Stimulated activated CD8-positive, alpha-beta memory T cell treated with anti-CD3 and anti-CD28 coated beads, Interleukin-7, amount 100 ng/mL, for 24 hours (primary cell): ENCODE measurements around the gene ACO2.
"Not testable (repeated sequence)": the region's sequence is repeated elsewhere in the genome, so short reads cannot be mapped to it uniquely, and the experiment has no call there.

Source experiments
- DNase-seq: peaks from one replicate; pipeline ENCODE4 v3.0.0-alpha.2; 2020; ENCODE audit warnings: low read depth

Gene ACO2

GRCh38 chr22:41468381-41469217 is at the start of gene ACO2, which contains the start of gene PHF5A:
Gene ACO2, plus strand, starts transcription at chr22:41469117. Its CDS starts 30 bp downstream, at chr22:41469147.
Gene PHF5A, minus strand, starts transcription at chr22:41468692. Its CDS starts 39 bp downstream, at chr22:41468653.
- peak; percentile 98 for DNase-seq

DNA sequence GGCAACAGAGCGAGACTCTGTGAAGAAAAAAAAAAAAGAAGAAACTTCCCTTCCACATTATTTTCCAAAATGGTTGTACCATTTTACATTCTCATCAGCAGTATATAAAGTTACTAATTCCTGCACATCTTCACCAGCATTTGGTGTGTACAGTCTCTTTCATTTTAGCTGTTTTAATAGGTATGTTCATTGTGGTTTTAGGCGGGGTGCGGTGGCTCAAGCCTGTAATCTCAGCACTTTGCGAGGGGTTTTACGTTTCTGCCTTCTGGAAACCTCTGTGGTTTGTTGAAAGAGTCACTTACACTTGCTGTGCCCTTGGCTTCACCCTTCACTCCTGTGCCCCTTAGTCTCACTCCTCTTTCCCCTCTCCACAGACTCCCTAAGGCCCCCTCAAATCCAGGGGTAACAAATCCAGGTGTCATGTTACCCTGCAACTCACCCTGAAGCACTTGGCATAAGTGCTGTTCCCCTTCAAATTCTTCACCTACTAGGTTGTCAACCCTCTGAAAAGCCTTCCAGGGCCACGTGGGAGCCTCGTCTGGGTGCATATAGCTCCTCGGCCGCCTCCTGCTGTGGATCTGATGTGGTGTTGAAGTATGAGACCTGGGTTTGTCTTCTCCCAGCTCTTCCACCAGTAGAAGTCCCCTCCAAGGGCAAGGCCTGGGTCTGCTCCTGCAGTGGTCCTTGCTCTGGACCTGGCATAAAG is 43.1 kb upstream of the ACO2 start:
- no peak for DNase-seq

- no peak for DNase-seq
Observed at GRCh38 chr22:41429232-41429950, 39.5 kb upstream of the ACO2 start.

- no peak for DNase-seq
Observed at GRCh38 chr22:41429951-41430332, 39.0 kb upstream of the ACO2 start.

- no peak for DNase-seq
Observed at GRCh38 chr22:41431656-41432055, 37.3 kb upstream of the ACO2 start.

GRCh38 chr22:41433480-41433879 is 35.4 kb upstream of the ACO2 start:
- not testable (repeated sequence) for DNase-seq

DNA sequence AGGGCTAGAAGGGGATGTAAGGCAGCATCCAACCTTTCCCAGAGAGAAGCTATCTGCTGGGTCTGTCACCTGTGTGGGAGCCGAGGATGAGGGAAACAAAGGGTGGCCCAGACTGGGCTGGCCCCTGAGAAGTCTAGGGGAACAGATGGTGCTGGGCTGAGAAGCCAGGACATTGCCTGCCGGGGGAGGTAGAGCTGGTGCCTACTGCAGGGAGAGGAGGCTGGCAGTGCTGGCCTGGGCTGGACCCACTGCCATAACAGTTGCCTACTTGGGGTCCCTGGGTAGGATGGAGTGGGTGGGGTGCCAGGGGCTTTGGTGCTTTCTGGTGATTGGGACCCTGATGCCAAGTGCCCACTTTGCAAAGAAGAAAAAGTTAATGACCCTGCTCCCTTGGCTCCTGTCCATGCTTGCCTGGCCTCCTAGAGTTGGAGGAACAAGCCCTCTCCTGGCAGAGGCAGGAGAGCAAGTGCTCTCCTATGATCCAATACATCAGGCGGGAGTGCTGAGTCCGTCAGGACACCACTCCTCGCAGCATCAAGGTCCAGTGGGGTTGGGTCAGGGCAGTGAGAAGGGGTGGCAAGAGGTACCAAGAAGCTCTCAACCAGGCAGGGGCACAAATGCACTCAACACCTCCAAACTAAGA is 34.4 kb upstream of the ACO2 start:
- DNase-seq: not testable (repeated sequence)

DNA sequence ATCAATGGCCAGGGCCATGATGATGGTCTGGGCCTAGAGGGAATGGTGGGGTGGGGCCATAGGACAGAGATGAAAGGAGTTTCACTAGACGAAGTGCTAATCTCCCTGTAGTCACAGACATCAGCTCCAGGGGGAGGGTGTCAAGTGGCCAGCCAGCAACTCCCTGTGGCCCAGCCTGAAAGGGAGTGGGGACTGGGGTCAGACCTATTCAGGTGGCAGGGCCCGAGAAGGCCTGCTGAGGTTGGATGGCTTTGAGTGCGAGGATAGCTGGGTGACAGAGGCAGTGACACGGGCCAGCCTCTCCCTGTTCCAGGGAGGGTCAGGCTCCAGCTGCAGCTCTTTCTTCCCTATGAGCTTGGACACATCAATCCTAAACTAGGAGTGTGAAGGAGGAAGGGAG is 33.4 kb upstream of the ACO2 start:
- no peak for DNase-seq

- DNase-seq: no peak
Observed at GRCh38 chr22:41436322-41437113, 32.4 kb upstream of the ACO2 start.

DNA sequence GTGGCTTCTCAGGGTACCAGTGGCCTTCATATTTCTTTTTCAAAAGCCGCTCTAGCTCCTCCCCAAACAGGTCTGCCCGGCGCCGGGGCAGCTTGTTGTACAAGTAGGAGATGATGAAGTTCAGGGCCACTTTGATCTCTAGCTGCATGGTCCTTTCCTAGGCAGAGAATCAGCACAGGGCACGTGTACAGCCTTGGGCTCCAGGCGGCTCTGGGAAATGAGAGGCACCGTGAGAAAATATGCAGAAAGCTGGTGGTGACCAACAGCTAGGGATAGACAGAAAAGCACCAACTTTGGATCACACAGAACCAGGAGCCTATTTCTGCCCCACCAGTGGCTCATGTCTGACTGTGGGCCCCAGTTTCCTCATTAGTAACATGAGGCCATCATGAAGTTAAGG is 31.7 kb upstream of the ACO2 start:
- no peak for DNase-seq

- DNase-seq: not testable (repeated sequence)
Observed at GRCh38 chr22:41440511-41440910, 28.4 kb upstream of the ACO2 start.

DNA sequence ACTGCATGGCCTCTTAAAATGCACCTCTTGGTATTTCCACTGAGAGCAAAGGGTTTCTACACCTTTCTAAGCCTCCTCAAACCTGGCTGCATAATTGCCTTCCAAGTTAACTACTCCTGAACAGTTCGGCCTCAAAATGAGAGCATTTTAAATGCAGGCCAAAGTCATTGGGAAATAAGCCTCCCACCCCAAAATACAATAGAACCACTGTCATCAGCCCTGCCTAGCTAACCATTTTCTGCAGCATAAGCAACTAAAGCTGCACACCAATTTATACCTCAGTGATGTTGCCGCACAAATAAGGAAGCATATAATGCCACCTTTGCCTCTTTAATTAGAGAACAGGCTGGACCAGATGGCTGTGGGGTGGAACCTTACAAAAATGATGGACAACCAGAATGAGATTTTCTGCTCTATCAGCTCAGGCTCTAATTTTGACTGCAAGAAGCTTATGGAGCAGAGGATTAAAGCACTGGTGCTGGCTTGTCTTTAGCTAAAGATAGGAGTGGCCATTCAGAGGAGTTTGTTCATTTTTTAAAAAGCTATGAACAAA is 26.6 kb upstream of the ACO2 start:
- DNase-seq: no peak

- DNase-seq: peak; percentile 72
Observed at GRCh38 chr22:41444360-41445128, 24.4 kb upstream of the ACO2 start.

DNA sequence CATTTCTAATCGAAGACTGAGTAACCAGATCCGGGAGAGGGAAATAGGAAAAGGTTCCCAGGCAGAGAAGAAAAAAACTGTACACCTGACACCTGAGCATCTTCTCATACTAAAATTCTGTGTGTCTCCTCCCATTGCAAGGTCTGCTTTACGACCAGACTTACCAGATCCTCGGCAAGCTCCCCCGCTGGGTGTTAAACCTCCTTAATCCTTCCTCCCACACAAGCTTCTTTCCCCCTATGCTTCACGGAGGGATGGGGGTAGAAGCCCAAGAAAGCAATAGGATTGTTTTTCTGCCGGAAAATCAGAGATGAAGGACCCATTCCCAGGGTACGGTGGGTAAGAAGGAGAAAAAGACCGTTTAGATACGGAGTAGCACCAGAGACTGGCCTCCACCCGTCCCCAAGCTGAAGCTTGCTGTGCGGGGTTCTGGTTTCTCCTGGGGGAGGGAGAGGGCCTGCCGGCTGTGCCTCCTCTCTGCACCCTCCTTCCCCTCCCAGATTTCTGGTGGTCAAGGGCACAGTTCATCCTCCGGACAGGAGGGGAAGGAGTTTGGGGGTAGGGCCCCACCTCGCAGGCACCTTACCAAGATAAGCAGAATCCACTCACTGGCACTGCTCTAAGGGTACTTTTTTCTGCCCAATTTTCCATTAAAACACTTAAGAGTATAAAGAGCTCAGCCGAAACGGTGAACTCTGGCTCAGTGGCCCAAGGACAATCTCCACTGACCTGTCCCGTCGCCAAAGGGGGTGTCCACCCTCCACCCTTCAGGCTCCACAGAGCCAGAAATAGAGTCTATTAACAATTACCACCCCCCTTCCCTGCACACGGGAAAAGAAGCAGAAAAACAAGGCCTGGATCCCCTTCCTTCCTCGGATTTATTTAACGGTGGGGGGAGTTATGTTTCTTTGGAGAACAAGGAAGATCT is 23.5 kb upstream of the ACO2 start:
- DNase-seq: no peak

- DNase-seq: no peak
Observed at GRCh38 chr22:41446057-41446501, 22.8 kb upstream of the ACO2 start.

DNA sequence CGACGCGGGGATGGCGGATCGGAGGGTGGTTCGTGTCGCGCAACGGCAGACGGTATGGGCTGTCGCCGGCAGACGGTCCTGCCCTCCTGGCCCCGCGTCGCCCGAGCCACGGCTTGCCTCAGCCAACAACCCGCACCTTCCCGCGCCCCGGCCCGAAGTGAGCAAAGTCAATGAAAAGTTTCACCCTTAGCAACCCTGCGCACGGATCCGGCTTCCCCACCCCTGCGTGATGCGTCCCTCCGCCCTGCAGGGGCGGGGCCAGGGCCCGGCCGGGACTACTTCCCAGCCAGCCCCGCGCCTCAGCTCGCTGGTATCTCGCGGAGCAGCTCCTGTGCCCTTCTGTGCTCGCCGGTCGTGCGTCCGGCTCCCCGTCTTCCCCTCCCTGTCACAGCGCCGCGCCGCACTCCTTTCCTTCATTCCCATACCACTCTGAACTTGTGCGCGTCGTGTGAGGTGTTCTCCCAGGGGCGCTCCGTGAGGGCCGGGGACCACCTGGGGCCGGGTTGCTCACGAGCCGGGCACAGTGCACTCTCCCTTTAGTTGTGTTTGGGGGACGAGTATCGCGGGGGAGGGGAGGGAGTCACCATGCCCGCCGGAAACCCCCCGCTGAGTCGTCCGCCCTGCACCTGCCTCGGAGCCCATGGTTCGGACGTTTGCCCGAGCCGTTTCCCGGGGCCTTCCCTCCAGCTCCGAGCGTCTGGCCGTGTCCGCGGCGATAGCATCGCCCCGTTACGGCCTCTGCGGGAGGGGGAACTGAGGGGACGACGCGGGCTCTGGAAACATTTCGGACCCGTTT is 22.1 kb upstream of the ACO2 start, which contains the start of gene TOB2:
Gene TOB2, minus strand, starts transcription at position 163 of the 796 bp plus-strand sequence. CDS start 9,456 bp downstream, outside the sequence.
- DNase-seq: peak; percentile 79

DNA sequence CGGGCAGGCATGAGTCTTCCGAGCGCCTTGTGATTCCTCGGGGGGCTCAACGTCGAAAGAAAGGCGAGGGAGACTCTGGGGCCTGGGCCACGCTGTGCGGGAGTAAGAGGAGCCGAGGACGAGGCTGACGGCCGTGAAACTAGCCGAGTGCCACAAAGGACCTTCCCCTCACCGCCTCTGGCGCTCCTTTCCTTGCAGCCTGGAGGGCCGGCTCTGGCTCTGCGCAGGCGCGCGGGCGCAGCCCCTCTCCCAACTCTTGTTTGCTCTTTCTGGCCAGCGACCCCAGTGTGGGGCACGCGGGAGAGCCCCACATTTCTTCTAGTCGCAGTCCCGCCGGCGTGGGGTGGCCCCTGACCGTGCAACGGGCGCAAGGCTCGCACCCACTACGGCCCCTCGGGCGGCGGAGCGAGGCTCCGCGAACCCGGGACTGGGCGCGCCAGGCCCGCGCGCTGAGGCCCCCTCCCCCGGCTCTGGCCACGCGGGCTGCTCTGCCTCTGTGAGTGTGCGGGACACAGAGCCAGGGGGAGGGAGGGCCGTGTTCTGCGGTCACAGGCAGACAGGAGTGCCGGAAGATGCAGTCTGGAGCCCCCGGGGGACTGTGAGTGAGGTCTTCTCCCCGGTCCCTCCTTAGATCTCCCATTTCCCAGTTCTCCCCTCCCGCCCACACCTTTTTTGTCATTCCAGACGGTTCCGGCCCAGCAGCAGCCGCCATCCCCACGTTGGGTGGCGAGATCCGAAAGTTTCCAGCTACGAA is 21.3 kb upstream of the ACO2 start:
- no peak for DNase-seq
